GM12878 (cell line): ENCODE measurements around the gene PFKFB3. TPM values are rescaled to one million over a fixed set of nuclear protein-coding genes. Genes with fewer than 3 reads are reported as not detected.

Experiments used
- ATAC-seq: fragments of 200-7000 bp; cut with Tn5 transposase; 3 replicates; pipeline ENCODE4 v1.9.1; 2020; ENCODE audit warnings: mild to moderate bottlenecking, moderate library complexity
- BruUV-seq: library from RNA; stranded (reverse); fragments of 400-500 nt; replicated peaks from 2 replicates; lab custom pipeline; 2021; lab: Mats Ljungman, UMichigan
- CTCF ChIA-PET: fragments of 300-600 bp; sonication (Branson Sonifier 250); formaldehyde crosslinking; extraction: SDS; loops from one replicate; lab custom pipeline; 2021; ENCODE audit warnings: inconsistent platforms; lab: Yijun Ruan, JAX
- POLR2A ChIA-PET: fragments of 350-600 bp; formaldehyde crosslinking; extraction: SDS; loops from one replicate; lab custom pipeline; 2021; ENCODE audit warnings: inconsistent platforms; lab: Charles Lee
- RAD21 ChIA-PET: fragments of 300-600 bp; sonication (Branson Sonifier 250); formaldehyde crosslinking; loops from one replicate; lab custom pipeline; 2023; ENCODE audit warnings: antibody characterized with exemption; ENCODE audit not compliant: unreplicated experiment; lab: Charles Lee
- SMC1A ChIA-PET: fragments of 300-600 bp; sonication (Branson Sonifier 250); formaldehyde crosslinking; loops from one replicate; lab custom pipeline; 2023; ENCODE audit not compliant: unreplicated experiment, uncharacterized antibody; lab: Charles Lee
- DNase-seq: peaks from one replicate; pipeline ENCODE4 v3.0.0-alpha.2; 2011; ENCODE audit warnings: low read depth, low spot score
- FAIRE-seq: peaks from 3 replicates; lab custom pipeline; 2011; peaks lifted over from hg19 to GRCh38; lab: Jason Lieb, UNC
- H2AFZ ChIP-seq: 2 replicates; pipeline ENCODE4 v1.6.0; 2011; ENCODE audit warnings: low read depth, low read length, control low read depth; ENCODE audit not compliant: control insufficient read depth
- H3K27ac ChIP-seq: 2 replicates; pipeline ENCODE4 v1.5.1; 2011; ENCODE audit warnings: control low read depth; ENCODE audit not compliant: control insufficient read depth, insufficient read depth
- H3K27me3 ChIP-seq, 2 experiments: replicated peaks in 1 of 2; 2 replicates each; pipeline versions ENCODE4 v1.6.0 to v1.6.1; 2011; ENCODE audit warnings: low read length in 1 of 2; ENCODE audit not compliant: control insufficient read depth in 2 of 2, insufficient read depth in 2 of 2
- H3K36me3 ChIP-seq, 2 experiments: 2 replicates each; pipeline ENCODE4 v1.5.1; 2011; ENCODE audit warnings: low read length in 1 of 2; ENCODE audit not compliant: control insufficient read depth in 2 of 2, insufficient read depth in 2 of 2
- H3K4me1 ChIP-seq: 2 replicates; pipeline ENCODE4 v1.6.1; 2011; ENCODE audit warnings: mild to moderate bottlenecking, low read length, moderate library complexity, mixed read lengths; ENCODE audit not compliant: control insufficient read depth, insufficient read depth
- H3K4me2 ChIP-seq: 2 replicates; pipeline ENCODE4 v1.6.0; 2011; ENCODE audit warnings: control low read depth; ENCODE audit not compliant: control insufficient read depth, insufficient read depth
- H3K4me3 ChIP-seq: fragments of 200-600 bp; sonication (generic); 2 replicates; pipeline ENCODE4 v1.5.1; 2016
- H3K79me2 ChIP-seq: 2 replicates; pipeline ENCODE4 v1.6.0; 2011; ENCODE audit warnings: low read length; ENCODE audit not compliant: control insufficient read depth, insufficient read depth
- H3K9ac ChIP-seq: 2 replicates; pipeline ENCODE4 v1.8.0; 2011; ENCODE audit warnings: low read length, control low read depth, mixed read lengths; ENCODE audit not compliant: control insufficient read depth, insufficient read depth
- H3K9me3 ChIP-seq: replicated peaks from 3 replicates; pipeline ENCODE4 v1.5.1; 2011; ENCODE audit warnings: mild to moderate bottlenecking, low read length; ENCODE audit not compliant: control insufficient read depth, insufficient read depth
- H4K20me1 ChIP-seq: 2 replicates; pipeline ENCODE4 v1.6.0; 2011; ENCODE audit not compliant: control insufficient read depth, insufficient read depth
- BCL11A ChIP-seq: IDR thresholded peaks from 2 replicates; pipeline ENCODE4 v1.6.1; 2011; ENCODE audit warnings: low read depth, low read length
- CREM ChIP-seq: IDR thresholded peaks from 2 replicates; pipeline ENCODE4 v1.6.1; 2014; ENCODE audit warnings: antibody characterized with exemption, low read depth
- EZH2 ChIP-seq: IDR thresholded peaks from 2 replicates; pipeline ENCODE4 v1.6.1; 2012; ENCODE audit warnings: low read depth, mild to moderate bottlenecking, control low read depth, inconsistent platforms, low read length, borderline replicate concordance; ENCODE audit not compliant: control insufficient read depth
- GABPA ChIP-seq: IDR thresholded peaks from 2 replicates; pipeline ENCODE4 v1.6.1; 2014; ENCODE audit warnings: antibody characterized with exemption, low read depth, mild to moderate bottlenecking, inconsistent platforms
- HDGF ChIP-seq: fragments of 450-650 bp; IDR thresholded peaks from 2 replicates; pipeline ENCODE4 v1.6.1; 2016; ENCODE audit warnings: antibody characterized with exemption
- IKZF1 ChIP-seq: fragments of 450-650 bp; conservative IDR thresholded peaks from 2 replicates; pipeline ENCODE4 v1.6.1; 2017; ENCODE audit warnings: antibody characterized with exemption, mild to moderate bottlenecking
- MLLT1 ChIP-seq: fragments of 450-650 bp; IDR thresholded peaks from 2 replicates; pipeline ENCODE4 v1.6.1; 2016; ENCODE audit warnings: mild to moderate bottlenecking
- NFXL1 ChIP-seq: fragments of 450-650 bp; IDR thresholded peaks from 2 replicates; pipeline ENCODE4 v1.6.1; 2017; ENCODE audit warnings: antibody characterized with exemption, mild to moderate bottlenecking, borderline replicate concordance
- NFYB ChIP-seq: IDR thresholded peaks from 2 replicates; pipeline ENCODE4 v1.6.1; 2011; ENCODE audit warnings: low read depth, mild to moderate bottlenecking, low read length, improper control_type of control experiment, moderate library complexity; ENCODE audit not compliant: insufficient read depth
- PBX3 ChIP-seq: IDR thresholded peaks from 2 replicates; pipeline ENCODE4 v1.6.1; 2011; ENCODE audit warnings: mild to moderate bottlenecking, low read depth, low read length, moderate library complexity; ENCODE audit not compliant: insufficient replicate concordance
- SIX5 ChIP-seq: IDR thresholded peaks from 2 replicates; pipeline ENCODE4 v1.6.1; 2011; ENCODE audit warnings: mild to moderate bottlenecking, low read depth, low read length, moderate library complexity; ENCODE audit not compliant: severe bottlenecking
- SMAD1 ChIP-seq: fragments of 450-650 bp; IDR thresholded peaks from 2 replicates; pipeline ENCODE4 v1.6.1; 2018; ENCODE audit warnings: mild to moderate bottlenecking, low read depth; ENCODE audit not compliant: partially characterized antibody
- USF1 ChIP-seq: IDR thresholded peaks from 2 replicates; pipeline ENCODE4 v1.6.1; 2011; ENCODE audit warnings: borderline replicate concordance, low read depth, mild to moderate bottlenecking, moderate library complexity, mixed read lengths, low read length; ENCODE audit not compliant: insufficient read depth; ENCODE audit errors: extremely low read length
- ZNF622 ChIP-seq: fragments of 450-650 bp; IDR thresholded peaks from 2 replicates; pipeline ENCODE4 v1.6.1; 2017; ENCODE audit warnings: mild to moderate bottlenecking, inconsistent platforms
- WGBS: methylation state at CpG from one replicate; pipeline ENCODE4 v1.1.6; 2016; ENCODE audit warnings: low lambda C conversion rate; ENCODE audit not compliant: insufficient replicate concordance, insufficient coverage; ENCODE audit errors: missing lambda C conversion rate; 5-methylcytosine and 5-hydroxymethylcytosine counted together
- in situ Hi-C: fragments of 300-500 bp; cut with MboI; formaldehyde crosslinking; loops from 9 replicates; pipeline ENCODE4 v1.14.3; 2018; ENCODE audit warnings: mixed read lengths
- intact Hi-C: fragments of 100-400 bp; cut with micrococcal nuclease; formaldehyde crosslinking; loops from one replicate; pipeline ENCODE4 v1.14.2; 2022; ENCODE audit not compliant: unreplicated experiment
- polyA plus RNA-seq, 11 experiments: library from polyadenylated mRNA; depleted of rRNA in 4 of 11; unstranded in 6 of 11; stranded (reverse) in 5 of 11; fragments of >200 nt; fragmentation: Nextera tagmentation in 4 of 11; fragmentation: Illumina TruSeq in 1 of 11; extraction: Ambion mirVana in 4 of 11; extraction: Trizol in 1 of 11; gene quantifications; 1 replicate in 1 of 11; 2 replicates in 10 of 11; pipeline versions ENCODE4 v1.2.1 to v1.2.3, GENCODE V29; 2011 to 2016; ENCODE audit warnings: inconsistent platforms in 2 of 11, missing spikeins in 2 of 11, low read depth in 1 of 11
- total RNA-seq, 4 experiments: library from RNA; depleted of rRNA in 3 of 4; stranded (reverse); fragments of >200 nt in 3 of 4; fragmentation: Illumina TruSeq in 1 of 4; extraction: Trizol in 1 of 4; gene quantifications; 2 replicates each; pipeline versions ENCODE4 v1.2.1 to v1.2.3, GENCODE V29; 2013 to 2021
- TF ChIP-seq, protein P1 (sequence below): IDR thresholded peaks from 2 replicates; pipeline ENCODE4 v1.6.1; 2012; ENCODE audit warnings: low read depth, low read length, improper control_type of control experiment
- TF ChIP-seq, protein P2 (sequence below): fragments of 450-650 bp; formaldehyde crosslinking; IDR thresholded peaks from 2 replicates; pipeline ENCODE4 v1.4.0; 2020; ENCODE audit warnings: mild to moderate bottlenecking, moderate library complexity

The PFKFB3 gene
- total and polyA plus RNA-seq, 10 of the 15 experiments (the other 5 are each of a cell fraction or from before 2014, with no cell fraction given), result 1.6 to 46.7 (median 13.7) TPM

GRCh38 chr10:6256439-6256838 is 53.7 kb downstream of the PFKFB3 start:
- Histone ChIP-seq H3K4me2 (no peak overlapping the region), H3K27ac (no peak overlapping the region), H4K20me1 (no peaks in the 10 kb centered on the region), H2AFZ (no peak overlapping the region), H3K4me3 (no peak overlapping the region), H3K36me3 (no peaks in the 10 kb centered on the region), H3K4me1 (no peaks in the 10 kb centered on the region), H3K27me3 (no peaks in the 10 kb centered on the region), H3K9ac (no peak overlapping the region), H3K9me3 (peaks cover 2% of the 10 kb centered on the region; the same call in 2 of the 3 replicates), H3K79me2 (no peaks in the 10 kb centered on the region)
- 48% methylated on average over 8 of the region's 8 CpGs for WGBS
- FAIRE-seq (no peak), DNase-seq (no peak), ATAC-seq (0 out of 3 replicates have a peak, but pooled peaks have one; percentile 12)
- ChIA-PET CTCF (interaction anchor here (0.7 to 1.0 kb wide), 2 partner anchors 9 to 21 kb away, joined by 3 to 4 read pairs; no protein-coding TSS in a partner anchor), SMC1A (interaction anchor here (0.8 to 1.5 kb wide), 7 partner anchors 9 to 95 kb away, joined by 3 to 8 read pairs (median 4); no protein-coding TSS in a partner anchor), POLR2A (interaction anchor here (1.8 kb wide), 1 partner anchor 21 kb away, joined by 7 read pairs; no protein-coding TSS in a partner anchor), RAD21 (interaction anchor here (0.8 to 1.2 kb wide), 3 partner anchors 9 to 39 kb away, joined by 3 to 5 read pairs (median 4); no protein-coding TSS in a partner anchor)
- no TSS peak for BruUV-seq
- in situ Hi-C loops, result no loop called here
- intact Hi-C loops, result no loop called here
- TF ChIP-seq SIX5, result no peak
- TF ChIP-seq, protein P1, sequence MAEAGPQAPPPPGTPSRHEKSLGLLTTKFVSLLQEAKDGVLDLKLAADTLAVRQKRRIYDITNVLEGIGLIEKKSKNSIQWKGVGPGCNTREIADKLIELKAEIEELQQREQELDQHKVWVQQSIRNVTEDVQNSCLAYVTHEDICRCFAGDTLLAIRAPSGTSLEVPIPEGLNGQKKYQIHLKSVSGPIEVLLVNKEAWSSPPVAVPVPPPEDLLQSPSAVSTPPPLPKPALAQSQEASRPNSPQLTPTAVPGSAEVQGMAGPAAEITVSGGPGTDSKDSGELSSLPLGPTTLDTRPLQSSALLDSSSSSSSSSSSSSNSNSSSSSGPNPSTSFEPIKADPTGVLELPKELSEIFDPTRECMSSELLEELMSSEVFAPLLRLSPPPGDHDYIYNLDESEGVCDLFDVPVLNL, result no peak
- no peak for TF ChIP-seq IKZF1
- TF ChIP-seq, protein P2, sequence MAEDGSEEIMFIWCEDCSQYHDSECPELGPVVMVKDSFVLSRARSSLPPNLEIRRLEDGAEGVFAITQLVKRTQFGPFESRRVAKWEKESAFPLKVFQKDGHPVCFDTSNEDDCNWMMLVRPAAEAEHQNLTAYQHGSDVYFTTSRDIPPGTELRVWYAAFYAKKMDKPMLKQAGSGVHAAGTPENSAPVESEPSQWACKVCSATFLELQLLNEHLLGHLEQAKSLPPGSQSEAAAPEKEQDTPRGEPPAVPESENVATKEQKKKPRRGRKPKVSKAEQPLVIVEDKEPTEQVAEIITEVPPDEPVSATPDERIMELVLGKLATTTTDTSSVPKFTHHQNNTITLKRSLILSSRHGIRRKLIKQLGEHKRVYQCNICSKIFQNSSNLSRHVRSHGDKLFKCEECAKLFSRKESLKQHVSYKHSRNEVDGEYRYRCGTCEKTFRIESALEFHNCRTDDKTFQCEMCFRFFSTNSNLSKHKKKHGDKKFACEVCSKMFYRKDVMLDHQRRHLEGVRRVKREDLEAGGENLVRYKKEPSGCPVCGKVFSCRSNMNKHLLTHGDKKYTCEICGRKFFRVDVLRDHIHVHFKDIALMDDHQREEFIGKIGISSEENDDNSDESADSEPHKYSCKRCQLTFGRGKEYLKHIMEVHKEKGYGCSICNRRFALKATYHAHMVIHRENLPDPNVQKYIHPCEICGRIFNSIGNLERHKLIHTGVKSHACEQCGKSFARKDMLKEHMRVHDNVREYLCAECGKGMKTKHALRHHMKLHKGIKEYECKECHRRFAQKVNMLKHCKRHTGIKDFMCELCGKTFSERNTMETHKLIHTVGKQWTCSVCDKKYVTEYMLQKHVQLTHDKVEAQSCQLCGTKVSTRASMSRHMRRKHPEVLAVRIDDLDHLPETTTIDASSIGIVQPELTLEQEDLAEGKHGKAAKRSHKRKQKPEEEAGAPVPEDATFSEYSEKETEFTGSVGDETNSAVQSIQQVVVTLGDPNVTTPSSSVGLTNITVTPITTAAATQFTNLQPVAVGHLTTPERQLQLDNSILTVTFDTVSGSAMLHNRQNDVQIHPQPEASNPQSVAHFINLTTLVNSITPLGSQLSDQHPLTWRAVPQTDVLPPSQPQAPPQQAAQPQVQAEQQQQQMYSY, result no peak
- no peak for TF ChIP-seq PBX3
- TF ChIP-seq EZH2, result no peak
- TF ChIP-seq NFYB, result no peak
- TF ChIP-seq USF1, result no peak
- TF ChIP-seq CREM, result no peak
- TF ChIP-seq MLLT1, result no peak
- TF ChIP-seq GABPA, result no peak
- TF ChIP-seq SMAD1, result no peak
- TF ChIP-seq HDGF, result no peak
- TF ChIP-seq BCL11A, result no peak
- no peak for TF ChIP-seq ZNF622
- no peak for TF ChIP-seq NFXL1
